Measurements from ENCODE around the gene NCKAP5.

Gene NCKAP5

DNA sequence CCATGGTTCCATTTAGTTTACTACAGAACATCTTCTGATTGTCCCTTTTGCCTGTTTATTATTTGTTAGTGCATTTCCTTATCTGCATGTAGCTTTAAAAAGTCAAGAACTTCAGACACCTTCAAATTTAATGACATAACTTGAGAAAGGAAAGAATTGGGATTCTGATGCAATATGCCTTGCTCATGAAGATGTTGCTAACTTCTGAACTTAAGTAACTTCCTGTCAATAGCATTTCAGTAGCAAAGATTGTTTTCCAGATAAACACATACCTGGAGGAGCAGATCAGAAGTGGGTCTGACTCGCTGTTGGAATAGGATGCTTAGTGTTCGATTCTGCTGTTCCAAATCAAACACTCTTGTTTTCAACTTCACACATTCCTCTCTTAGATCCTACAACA is 708.0 kb downstream of the NCKAP5 start:
- H3K36me3 ChIP-seq (ENCODE audit: insufficient read depth, low read length): no peaks in the 10 kb centered on the region
- no peaks in the 10 kb centered on the region for H3K79me2 ChIP-seq (ENCODE audit: insufficient read depth, low read length)
- no peak overlapping the region for H3K9ac ChIP-seq (ENCODE audit: low read depth, low read length)
- H2AFZ ChIP-seq (ENCODE audit: low read depth, low read length): no peak overlapping the region
- DNase-seq: no peak
- no peaks in the 10 kb centered on the region for H3K9me3 ChIP-seq (ENCODE audit: insufficient read depth, low read length, severe bottlenecking)
- H3K4me2 ChIP-seq (ENCODE audit: insufficient read depth, low read length): no peak overlapping the region
- no peak overlapping the region for H3K27ac ChIP-seq (ENCODE audit: low read length)
- no peak overlapping the region for H3K4me3 ChIP-seq (ENCODE audit: low read depth in 1 of 2, low read length in 2 of 2)
- no peak for TF ChIP-seq CTCF (IDR thresholded peaks at IDR 0.05; ENCODE audit: borderline replicate concordance, extremely low read depth, low read length, poor library complexity, severe bottlenecking)
- no peak for TF ChIP-seq EZH2 (IDR thresholded peaks at IDR 0.05; ENCODE audit: borderline replicate concordance, low read depth, low read length, severe bottlenecking)
- no peaks in the 10 kb centered on the region for H4K20me1 ChIP-seq (ENCODE audit: insufficient read depth, low read length)
- H3K27me3 ChIP-seq (ENCODE audit: insufficient read depth, low read length, poor library complexity): peaks cover 7% of the 10 kb centered on the region
- no peak for ATAC-seq (ENCODE audit: insufficient read depth, low read depth)
- no peaks in the 10 kb centered on the region for H3K4me1 ChIP-seq (ENCODE audit: insufficient read depth, low read length)

DNA sequence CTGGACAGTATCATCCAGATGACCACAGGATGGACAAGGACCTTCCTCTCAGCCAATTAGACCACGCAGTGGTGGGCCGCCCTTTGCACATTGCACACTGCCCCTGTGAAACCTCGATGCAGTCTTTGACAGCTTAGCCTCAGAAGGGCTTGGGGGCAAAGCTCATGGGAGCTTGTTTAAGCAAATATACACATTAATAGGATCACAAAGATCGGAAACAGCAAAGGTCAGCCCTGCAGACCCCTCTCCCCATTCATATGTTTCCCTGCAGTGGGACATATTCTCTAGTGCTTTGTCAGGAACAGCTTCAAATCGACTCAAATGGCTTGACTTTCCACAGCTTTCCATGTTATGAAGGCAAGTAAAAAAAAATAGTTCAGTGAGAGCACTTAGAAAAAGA is 708.7 kb downstream of the NCKAP5 start:
- no peak for ATAC-seq (ENCODE audit: insufficient read depth, low read depth)
- TF ChIP-seq CTCF (IDR thresholded peaks at IDR 0.05; ENCODE audit: borderline replicate concordance, extremely low read depth, low read length, poor library complexity, severe bottlenecking) (no peak), EZH2 (IDR thresholded peaks at IDR 0.05; ENCODE audit: borderline replicate concordance, low read depth, low read length, severe bottlenecking) (no peak)
- no peak overlapping the region for H2AFZ ChIP-seq (ENCODE audit: low read depth, low read length)

DNA sequence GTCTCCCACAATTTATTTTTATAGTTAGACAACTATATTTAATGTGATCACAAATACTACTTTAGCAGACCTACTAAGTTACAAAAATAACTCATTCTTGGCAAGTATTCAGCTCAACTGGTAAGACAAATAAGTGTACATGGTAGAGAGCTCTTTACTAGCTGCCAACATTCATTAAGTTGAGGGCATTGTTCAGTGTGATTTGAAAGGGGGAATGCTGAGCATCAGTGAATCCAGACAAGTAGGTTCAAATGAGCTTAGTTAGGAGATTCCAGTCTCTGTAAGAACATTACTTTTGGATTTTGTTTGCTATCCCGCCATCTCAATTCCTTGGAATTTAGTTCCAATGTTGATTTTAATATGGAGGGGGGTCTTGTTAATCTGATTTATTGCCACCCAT is 710.9 kb downstream of the NCKAP5 start:
- peaks cover 7% of the 10 kb centered on the region for H3K27me3 ChIP-seq (ENCODE audit: insufficient read depth, low read length, poor library complexity)
- DNase-seq (no peak), ATAC-seq (ENCODE audit: insufficient read depth, low read depth) (no peak)
- no peaks in the 10 kb centered on the region for H3K9me3 ChIP-seq (ENCODE audit: insufficient read depth, low read length, severe bottlenecking)
- no peak overlapping the region for H3K4me2 ChIP-seq (ENCODE audit: insufficient read depth, low read length)
- TF ChIP-seq EZH2 (IDR thresholded peaks at IDR 0.05; ENCODE audit: borderline replicate concordance, low read depth, low read length, severe bottlenecking): no peak
- no peak for TF ChIP-seq CTCF (IDR thresholded peaks at IDR 0.05; ENCODE audit: borderline replicate concordance, extremely low read depth, low read length, poor library complexity, severe bottlenecking)
- no peak overlapping the region for H2AFZ ChIP-seq (ENCODE audit: low read depth, low read length)
- no peaks in the 10 kb centered on the region for H3K36me3 ChIP-seq (ENCODE audit: insufficient read depth, low read length)
- no peak overlapping the region for H3K27ac ChIP-seq (ENCODE audit: low read length)
- H3K4me1 ChIP-seq (ENCODE audit: insufficient read depth, low read length): no peaks in the 10 kb centered on the region
- H3K79me2 ChIP-seq (ENCODE audit: insufficient read depth, low read length): no peaks in the 10 kb centered on the region
- no peaks in the 10 kb centered on the region for H4K20me1 ChIP-seq (ENCODE audit: insufficient read depth, low read length)
- no peak overlapping the region for H3K4me3 ChIP-seq (ENCODE audit: low read depth in 1 of 2, low read length in 2 of 2)
- H3K9ac ChIP-seq (ENCODE audit: low read depth, low read length): no peak overlapping the region

More for the DNA sequence above, 708.7 kb downstream of the NCKAP5 start:
- Histone ChIP-seq H3K4me2 (ENCODE audit: insufficient read depth, low read length) (no peak overlapping the region), H3K79me2 (ENCODE audit: insufficient read depth, low read length) (no peaks in the 10 kb centered on the region), H4K20me1 (ENCODE audit: insufficient read depth, low read length) (no peaks in the 10 kb centered on the region), H3K9ac (ENCODE audit: low read depth, low read length) (no peak overlapping the region), H3K4me3 (ENCODE audit: low read depth in 1 of 2, low read length in 2 of 2) (no peak overlapping the region), H3K27ac (ENCODE audit: low read length) (no peak overlapping the region), H3K4me1 (ENCODE audit: insufficient read depth, low read length) (no peaks in the 10 kb centered on the region), H3K9me3 (ENCODE audit: insufficient read depth, low read length, severe bottlenecking) (no peaks in the 10 kb centered on the region), H3K27me3 (ENCODE audit: insufficient read depth, low read length, poor library complexity) (peaks cover 7% of the 10 kb centered on the region), H3K36me3 (ENCODE audit: insufficient read depth, low read length) (no peaks in the 10 kb centered on the region)
- no peak for DNase-seq

DNA sequence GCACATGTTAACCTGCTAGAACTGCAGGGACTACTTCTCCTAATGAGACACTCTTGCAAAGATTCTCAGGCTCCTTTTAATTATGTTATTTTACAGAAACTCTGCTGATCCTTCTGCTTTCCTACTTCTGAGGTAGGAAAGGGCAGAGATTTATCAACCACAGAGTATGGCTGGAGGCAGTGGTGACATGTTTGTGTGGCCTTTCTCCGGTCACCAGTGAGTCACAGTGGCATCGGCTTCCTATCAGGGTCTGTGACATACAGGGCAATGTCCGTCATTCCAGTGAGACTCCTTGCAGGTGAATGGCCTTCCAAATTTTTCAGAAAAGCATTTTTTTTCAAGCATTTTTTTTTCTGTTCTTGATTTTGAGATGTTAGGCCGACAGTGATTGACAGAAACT is 717.6 kb downstream of the NCKAP5 start:
- Histone ChIP-seq H3K4me2 (ENCODE audit: insufficient read depth, low read length) (no peak overlapping the region), H3K4me1 (ENCODE audit: insufficient read depth, low read length) (no peaks in the 10 kb centered on the region), H3K27me3 (ENCODE audit: insufficient read depth, low read length, poor library complexity) (peaks cover 5% of the 10 kb centered on the region), H3K36me3 (ENCODE audit: insufficient read depth, low read length) (no peaks in the 10 kb centered on the region), H3K9me3 (ENCODE audit: insufficient read depth, low read length, severe bottlenecking) (no peaks in the 10 kb centered on the region), H4K20me1 (ENCODE audit: insufficient read depth, low read length) (no peaks in the 10 kb centered on the region), H3K9ac (ENCODE audit: low read depth, low read length) (no peak overlapping the region), H2AFZ (ENCODE audit: low read depth, low read length) (no peak overlapping the region), H3K79me2 (ENCODE audit: insufficient read depth, low read length) (no peaks in the 10 kb centered on the region), H3K4me3 (ENCODE audit: low read depth in 1 of 2, low read length in 2 of 2) (no peak overlapping the region), H3K27ac (ENCODE audit: low read length) (no peak overlapping the region)
- TF ChIP-seq EZH2 (IDR thresholded peaks at IDR 0.05; ENCODE audit: borderline replicate concordance, low read depth, low read length, severe bottlenecking): no peak
- TF ChIP-seq CTCF (IDR thresholded peaks at IDR 0.05; ENCODE audit: borderline replicate concordance, extremely low read depth, low read length, poor library complexity, severe bottlenecking): no peak
- no peak for DNase-seq
- ATAC-seq (ENCODE audit: insufficient read depth, low read depth): no peak

Measured in DND-41 (cell line).